ENCODE results near the gene C20orf204. TPM values are rescaled to one million over a fixed set of nuclear protein-coding genes. Genes with fewer than 3 reads are reported as not detected.

The C20orf204 gene
- total RNA-seq, 4 donors from 2014 or later: 0.26 to 0.57 (median 0.57) TPM; not detected in 1

DNA sequence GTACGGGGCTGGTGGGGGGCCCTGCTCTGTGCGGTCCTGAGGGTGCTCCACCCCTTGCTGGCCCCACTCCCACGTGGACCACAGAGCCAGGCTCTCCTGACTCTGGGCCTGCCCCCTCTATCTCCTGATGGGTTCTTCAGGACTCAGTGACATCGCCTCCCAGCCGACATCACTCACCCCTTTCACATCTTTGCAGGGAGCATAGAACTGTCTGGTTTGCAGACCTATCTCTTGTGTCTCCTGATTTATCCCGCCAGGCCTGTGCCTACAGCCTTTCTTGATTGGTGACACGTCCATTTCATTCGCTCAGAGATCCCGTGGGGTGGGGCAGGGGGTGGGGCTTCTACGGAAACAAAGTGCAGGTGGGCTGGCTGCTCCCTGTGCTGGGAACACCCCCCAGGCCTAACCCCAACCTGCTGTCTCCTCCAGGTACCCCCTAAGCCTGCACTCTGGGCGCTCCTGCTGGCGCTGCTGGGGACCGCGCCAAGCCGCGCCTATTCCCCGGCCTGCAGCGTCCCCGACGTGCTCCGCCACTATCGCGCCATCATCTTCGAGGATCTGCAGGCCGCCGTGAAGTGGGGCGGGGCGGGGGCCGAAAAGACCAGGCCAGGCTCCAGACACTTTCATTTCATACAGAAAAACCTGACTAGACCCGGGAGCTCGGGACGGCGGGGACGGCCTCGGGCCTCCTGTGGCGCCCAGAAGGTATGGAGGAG, 1.7 kb downstream of the C20orf204 start:
- Histone ChIP-seq H3K9me3 (no peaks in the 10 kb centered on the region), H3K27ac (peak overlapping the region in 2 of 4 donors; percentile 79 to 87), H3K4me1 (peaks cover 34 to 69% (median 44%) of the 10 kb centered on the region in 3 donors), H3K4me3 (peak overlapping the region; percentile 42 to 72 (median 58)), H3K27me3 (peaks cover 0 to 67% (median 0%) of the 10 kb centered on the region in 4 donors), H3K36me3 (peaks cover 0 to 30% (median 0%) of the 10 kb centered on the region in 3 donors)
- 17 to 29% methylated on average over 9 to 10 of the region's 36 CpGs for WGBS, 2 donors
- TF ChIP-seq, protein P1, sequence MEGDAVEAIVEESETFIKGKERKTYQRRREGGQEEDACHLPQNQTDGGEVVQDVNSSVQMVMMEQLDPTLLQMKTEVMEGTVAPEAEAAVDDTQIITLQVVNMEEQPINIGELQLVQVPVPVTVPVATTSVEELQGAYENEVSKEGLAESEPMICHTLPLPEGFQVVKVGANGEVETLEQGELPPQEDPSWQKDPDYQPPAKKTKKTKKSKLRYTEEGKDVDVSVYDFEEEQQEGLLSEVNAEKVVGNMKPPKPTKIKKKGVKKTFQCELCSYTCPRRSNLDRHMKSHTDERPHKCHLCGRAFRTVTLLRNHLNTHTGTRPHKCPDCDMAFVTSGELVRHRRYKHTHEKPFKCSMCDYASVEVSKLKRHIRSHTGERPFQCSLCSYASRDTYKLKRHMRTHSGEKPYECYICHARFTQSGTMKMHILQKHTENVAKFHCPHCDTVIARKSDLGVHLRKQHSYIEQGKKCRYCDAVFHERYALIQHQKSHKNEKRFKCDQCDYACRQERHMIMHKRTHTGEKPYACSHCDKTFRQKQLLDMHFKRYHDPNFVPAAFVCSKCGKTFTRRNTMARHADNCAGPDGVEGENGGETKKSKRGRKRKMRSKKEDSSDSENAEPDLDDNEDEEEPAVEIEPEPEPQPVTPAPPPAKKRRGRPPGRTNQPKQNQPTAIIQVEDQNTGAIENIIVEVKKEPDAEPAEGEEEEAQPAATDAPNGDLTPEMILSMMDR (IDR thresholded peaks at IDR 0.05): no peak
- TF ChIP-seq POLR2A (IDR thresholded peaks at IDR 0.05): no peak
- DNase-seq: no peak
- intact Hi-C loops (cut with DNase I): loop anchor here (10.0 kb wide), 1 partner anchor 53 kb away; the partner anchor contains the start of gene PRPF6

DNA sequence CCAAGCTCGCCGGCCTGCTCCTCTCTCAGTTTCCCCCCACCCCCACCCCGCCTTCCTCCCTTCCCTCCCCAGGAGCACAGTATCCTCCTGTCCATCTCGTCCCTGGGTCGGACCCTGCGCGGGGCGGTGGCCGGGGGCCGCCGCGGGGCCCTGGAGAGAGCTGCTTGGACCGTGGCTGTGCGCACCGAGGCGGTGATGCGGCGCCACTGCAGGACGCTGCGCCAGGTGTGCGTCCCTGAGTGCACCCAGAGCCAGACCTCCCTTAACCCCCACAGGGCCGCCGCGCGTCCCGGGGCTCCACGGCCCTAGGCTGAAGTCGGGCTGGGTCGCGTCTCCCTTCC, 2.2 kb downstream of the C20orf204 start:
- Histone ChIP-seq H3K4me3 (peak overlapping the region; percentile 42 to 72 (median 58)), H3K9me3 (no peaks in the 10 kb centered on the region), H3K27ac (peak overlapping the region in 3 of 4 donors; percentile 68 to 87 (median 79)), H3K4me1 (peaks cover 34 to 69% (median 44%) of the 10 kb centered on the region in 3 donors), H3K27me3 (peaks cover 0 to 71% (median 0%) of the 10 kb centered on the region in 4 donors), H3K36me3 (peaks cover 0 to 25% (median 0%) of the 10 kb centered on the region in 3 donors)
- 0% methylated on average over 3 of the region's 30 CpGs; no CpG with 5 or more reads in 1 of the 2 donors for WGBS, 2 donors
- DNase-seq: no peak
- TF ChIP-seq, protein P1 (IDR thresholded peaks at IDR 0.05): no peak
- TF ChIP-seq POLR2A (IDR thresholded peaks at IDR 0.05): no peak
- intact Hi-C loops (cut with DNase I): loop anchor here (10.0 kb wide), 1 partner anchor 53 kb away; the partner anchor contains the start of gene PRPF6

DNA sequence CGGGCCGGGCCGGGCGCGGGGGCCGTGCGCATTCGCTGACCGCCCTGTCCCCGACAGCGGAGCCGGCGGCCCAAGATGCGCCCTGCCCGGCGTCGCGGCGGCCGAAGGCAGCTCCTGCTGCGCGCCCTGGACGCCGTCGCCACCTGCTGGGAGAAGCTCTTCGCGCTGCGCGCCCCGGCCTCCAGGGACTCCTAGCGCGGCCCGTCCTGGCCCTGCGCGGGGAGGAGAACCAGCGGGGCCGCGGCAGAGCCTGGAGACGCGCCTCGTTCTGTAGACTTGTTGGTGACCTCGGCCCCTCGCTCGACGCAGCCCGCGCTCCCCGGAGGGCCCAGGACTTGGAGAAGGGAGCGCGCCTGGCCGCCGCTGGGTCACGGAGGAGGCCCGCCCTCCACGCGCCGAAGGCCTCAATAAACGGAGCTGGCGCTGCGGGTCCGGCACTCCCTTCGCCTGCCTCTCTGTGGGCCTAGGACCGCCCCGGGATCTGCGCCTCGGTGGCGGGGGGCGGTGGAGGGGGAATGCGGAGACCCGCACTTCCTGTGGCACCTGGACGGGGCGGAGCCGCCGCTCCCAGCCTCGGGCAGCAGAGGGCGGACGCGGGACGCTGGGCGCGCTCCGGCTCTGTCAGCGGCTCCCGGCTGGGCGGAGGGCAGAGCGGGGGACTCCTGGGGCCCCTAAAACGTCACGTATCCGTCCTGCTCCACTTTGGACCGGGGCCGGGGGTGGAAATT, 2.7 kb downstream of the C20orf204 start:
- 5% methylated on average over 4 of the region's 91 CpGs; no CpG with 5 or more reads in 1 of the 2 donors for WGBS, 2 donors
- H3K27me3 ChIP-seq: peaks cover 0 to 73% (median 0%) of the 10 kb centered on the region in 4 donors
- H3K36me3 ChIP-seq: peaks cover 0 to 19% (median 0%) of the 10 kb centered on the region in 3 donors
- H3K4me1 ChIP-seq: peaks cover 34 to 72% (median 44%) of the 10 kb centered on the region in 3 donors
- H3K27ac ChIP-seq: peak overlapping the region; percentile 68 to 87 (median 75)
- DNase-seq: no peak
- peak overlapping the region; percentile 42 to 72 (median 58) for H3K4me3 ChIP-seq
- TF ChIP-seq, protein P1 (IDR thresholded peaks at IDR 0.05): peak; percentile 54 to 74 (median 62)
- TF ChIP-seq POLR2A (IDR thresholded peaks at IDR 0.05): no peak
- H3K9me3 ChIP-seq: no peaks in the 10 kb centered on the region
- intact Hi-C loops (cut with DNase I): loop anchor here (10.0 kb wide), 1 partner anchor 54 kb away; the partner anchor contains the start of gene PRPF6

DNA sequence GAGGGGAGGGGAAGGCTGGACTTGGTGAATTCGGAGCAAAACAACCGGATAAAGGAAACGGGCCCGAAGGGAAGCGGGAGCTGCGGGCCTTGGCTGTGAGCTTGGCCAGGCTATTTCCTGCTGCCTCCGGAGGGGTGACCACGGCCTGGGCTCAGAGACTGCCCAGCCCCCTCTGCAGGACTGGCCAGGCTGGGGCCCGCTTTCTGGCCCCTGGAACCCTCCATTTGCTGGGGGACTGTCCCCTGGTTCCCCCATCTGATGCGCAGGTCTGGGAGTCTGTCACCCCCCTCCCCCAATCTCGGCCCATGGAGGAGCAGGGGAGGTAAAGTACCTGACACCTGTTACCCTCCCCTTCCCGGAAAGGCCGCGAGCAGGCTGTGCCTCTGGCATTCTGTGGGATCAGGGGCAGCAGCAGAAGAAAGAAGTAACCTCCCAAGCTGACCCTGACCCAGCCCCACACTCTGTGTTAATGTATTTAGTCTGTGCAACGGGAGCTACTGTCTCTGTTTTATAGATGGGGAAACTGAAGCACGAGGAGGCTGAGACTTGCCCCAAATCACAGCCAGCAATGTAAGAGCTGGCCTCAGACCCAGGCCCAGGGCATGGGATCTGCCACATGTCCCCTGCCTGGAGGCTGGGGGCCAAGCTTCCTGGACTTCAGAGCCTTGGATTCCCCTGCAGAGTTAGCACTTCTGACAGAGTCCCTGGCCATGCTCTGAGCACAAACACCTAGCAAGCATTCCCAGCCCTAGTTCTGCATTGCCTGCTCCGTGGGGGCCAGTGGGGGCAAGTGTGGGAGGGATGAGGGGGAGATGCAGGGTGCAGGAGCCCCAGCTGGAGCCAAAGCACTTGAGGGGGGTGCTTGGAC, 3.5 kb downstream of the C20orf204 start:
- peak overlapping the region in 3 of 4 donors; percentile 71 to 87 (median 79) for H3K27ac ChIP-seq
- intact Hi-C loops (cut with DNase I): loop anchor here (10.0 kb wide), 1 partner anchor 55 kb away; the partner anchor contains the start of gene PRPF6

More for the DNA sequence above, 3.5 kb downstream of the C20orf204 start:
- H3K27me3 ChIP-seq: peaks cover 0 to 76% (median 0%) of the 10 kb centered on the region in 4 donors
- H3K4me3 ChIP-seq: peak overlapping the region; percentile 42 to 72 (median 58)
- H3K36me3 ChIP-seq: peaks cover 0 to 11% (median 0%) of the 10 kb centered on the region in 3 donors
- no peaks in the 10 kb centered on the region for H3K9me3 ChIP-seq
- H3K4me1 ChIP-seq: peaks cover 37 to 72% (median 49%) of the 10 kb centered on the region in 3 donors
- 5 to 6% methylated on average over 8 to 13 of the region's 17 CpGs for WGBS, 2 donors
- TF ChIP-seq POLR2A (IDR thresholded peaks at IDR 0.05): no peak
- TF ChIP-seq, protein P1 (IDR thresholded peaks at IDR 0.05): no peak
- no peak for DNase-seq

Data from esophagus squamous epithelium (tissue), 5 donors.